ENCODE results near the gene SOX18. TPM values are rescaled to one million over a fixed set of nuclear protein-coding genes. Genes with fewer than 3 reads are reported as not detected.

Gene SOX18
- total and polyA plus RNA-seq, 2 of the 13 experiments (the other 11 are each of a cell fraction or from before 2014, with no cell fraction given): 1.6 to 1.9 TPM

GRCh38 chr20:64052987-64053840, 3.8 kb upstream of the SOX18 start (continued):
- TF ChIP-seq ATF7 (IDR thresholded peaks at IDR 0.05) (no peak), ATF7 (CRISPR knock-in tag; IDR thresholded peaks at IDR 0.05) (peak; percentile 89), ZNF552 (CRISPR knock-in tag; IDR thresholded peaks at IDR 0.05; ENCODE audit: borderline replicate concordance) (peak; percentile 75; the same call in 1 of the 2 replicates), PAXIP1 (CRISPR knock-in tag; conservative IDR thresholded peaks at IDR 0.05) (peak; percentile 47; the same call in 1 of the 2 replicates), THAP8 (CRISPR knock-in tag; IDR thresholded peaks at IDR 0.05; ENCODE audit: borderline replicate concordance) (0 out of 2 replicates have a peak, but pooled peaks have one; percentile 5), ZNF766 (CRISPR knock-in tag; IDR thresholded peaks at IDR 0.05; ENCODE audit: borderline replicate concordance) (0 out of 2 replicates have a peak, but pooled peaks have one; percentile 22), ZBTB38 (CRISPR knock-in tag; IDR thresholded peaks at IDR 0.05) (peak; percentile 67), ZNF891 (CRISPR knock-in tag; IDR thresholded peaks at IDR 0.05) (peak; percentile 82), SKI (IDR thresholded peaks at IDR 0.05; ENCODE audit: partially characterized antibody) (peak; percentile 6), ZNF451 (CRISPR knock-in tag; IDR thresholded peaks at IDR 0.05) (peak; percentile 97), SSRP1 (CRISPR knock-in tag; IDR thresholded peaks at IDR 0.05) (peak; percentile 49; the same call in 1 of the 2 replicates), ZIK1 (CRISPR knock-in tag; IDR thresholded peaks at IDR 0.05; ENCODE audit: borderline replicate concordance, low read depth) (peak; percentile 88; the same call in 1 of the 2 replicates), ZNF280B (CRISPR knock-in tag; IDR thresholded peaks at IDR 0.05; ENCODE audit: borderline replicate concordance) (peak; percentile 88), ATRX (CRISPR knock-in tag; IDR thresholded peaks at IDR 0.05; ENCODE audit: borderline replicate concordance) (no peak), MTA1 (CRISPR knock-in tag; IDR thresholded peaks at IDR 0.05; ENCODE audit: borderline replicate concordance) (peak; percentile 64; the same call in 1 of the 2 replicates), SALL1 (CRISPR knock-in tag; IDR thresholded peaks at IDR 0.05) (peak; percentile 89), ZFX (CRISPR knock-in tag; IDR thresholded peaks at IDR 0.05; ENCODE audit: low read depth) (peak; percentile 76), REXO4 (CRISPR knock-in tag; IDR thresholded peaks at IDR 0.05; ENCODE audit: borderline replicate concordance) (peak; percentile 83; the same call in 1 of the 2 replicates), SRY (CRISPR knock-in tag; IDR thresholded peaks at IDR 0.05) (no peak; the same call in 1 of the 2 replicates), REL (CRISPR knock-in tag; conservative IDR thresholded peaks at IDR 0.05) (0 out of 2 replicates have a peak, but pooled peaks have one; percentile 46)

Data from HepG2 (cell line).